Endothelial cell of umbilical vein (primary cell): Measurements from ENCODE around the gene CPLANE2. TPM values are rescaled to one million over a fixed set of nuclear protein-coding genes. Genes with fewer than 3 reads are reported as not detected.

Experiments
- BruUV-seq: library from RNA; stranded (reverse); fragments of 400-500 nt; replicated peaks from 2 replicates; lab custom pipeline; 2021; lab: Mats Ljungman, UMichigan
- CTCF ChIA-PET: fragments of 300-600, 350-600 bp; sonication (Branson Sonifier 250); formaldehyde crosslinking; loops from one replicate; lab custom pipeline; 2021; ENCODE audit warnings: antibody characterized with exemption, inconsistent platforms; lab: Charles Lee
- POLR2A ChIA-PET: fragments of 300-600, 350-600 bp; sonication (Branson Sonifier 250); formaldehyde crosslinking; loops from one replicate; lab custom pipeline; 2021; ENCODE audit warnings: antibody characterized with exemption, inconsistent platforms; lab: Charles Lee
- DNase-seq: peaks from one replicate; pipeline ENCODE4 v3.0.0-alpha.2; 2011; ENCODE audit warnings: low read depth, low spot score
- FAIRE-seq: peaks from 2 replicates; lab custom pipeline; 2011; peaks lifted over from hg19 to GRCh38; lab: Jason Lieb, UNC
- H2AFZ ChIP-seq: 2 replicates; pipeline ENCODE4 v1.6.0; 2012; ENCODE audit warnings: low read depth, low read length, control low read depth, inconsistent platforms
- H3K27ac ChIP-seq: 2 replicates; pipeline ENCODE4 v1.5.1; 2011; ENCODE audit warnings: low read depth, mild to moderate bottlenecking, control low read depth, low read length, moderate library complexity; ENCODE audit not compliant: insufficient read depth
- H3K27me3 ChIP-seq, 2 experiments: 2 replicates each; pipeline versions ENCODE4 v1.6.0 to v1.6.1; 2011; ENCODE audit warnings: low read length in 2 of 2, mixed read lengths in 1 of 2; ENCODE audit not compliant: control insufficient read depth in 2 of 2, insufficient read depth in 2 of 2
- H3K36me3 ChIP-seq, 2 experiments: 2 replicates in 1 of 2; 3 replicates in 1 of 2; pipeline ENCODE4 v1.5.1; 2011; ENCODE audit warnings: low read length in 2 of 2, mild to moderate bottlenecking in 1 of 2, moderate library complexity in 1 of 2; ENCODE audit not compliant: control insufficient read depth in 2 of 2, insufficient read depth in 2 of 2; ENCODE audit errors: extremely low read depth in 1 of 2
- H3K4me1 ChIP-seq: 3 replicates; pipeline ENCODE4 v1.5.1; 2011; ENCODE audit warnings: mild to moderate bottlenecking, low read length; ENCODE audit not compliant: control insufficient read depth, insufficient read depth; ENCODE audit errors: extremely low read depth
- H3K4me2 ChIP-seq: 2 replicates; pipeline ENCODE4 v1.6.1; 2011; ENCODE audit warnings: low read length, control low read depth, mixed read lengths; ENCODE audit not compliant: insufficient read depth
- H3K4me3 ChIP-seq, 3 experiments: fragments of 200-600 bp in 1 of 3; sonication (generic), shearing (Covaris generic) in 1 of 3; replicated peaks in 1 of 3; 2 replicates each; pipeline ENCODE4 v1.5.1; 2011 to 2016; ENCODE audit warnings: control low read depth in 3 of 3, low read length in 3 of 3, mild to moderate bottlenecking in 2 of 3, inconsistent platforms in 1 of 3, low read depth in 1 of 3, moderate library complexity in 1 of 3; ENCODE audit not compliant: insufficient read depth in 1 of 3
- H3K79me2 ChIP-seq: 2 replicates; pipeline ENCODE4 v1.6.0; 2012; ENCODE audit warnings: low read length, inconsistent platforms; ENCODE audit not compliant: control insufficient read depth, insufficient read depth
- H3K9ac ChIP-seq: replicated peaks from 2 replicates; pipeline ENCODE3; 2011; ENCODE audit warnings: low read length, control low read depth; ENCODE audit not compliant: insufficient read depth; ENCODE audit errors: extremely low read depth
- H3K9me1 ChIP-seq: replicated peaks from 3 replicates; pipeline ENCODE4 v1.6.0; 2011; ENCODE audit warnings: mild to moderate bottlenecking, low read length; ENCODE audit not compliant: control insufficient read depth, insufficient read depth; ENCODE audit errors: extremely low read depth
- H3K9me3 ChIP-seq: replicated peaks from 2 replicates; pipeline ENCODE4 v1.5.1; 2012; ENCODE audit warnings: low read length, inconsistent platforms; ENCODE audit not compliant: control insufficient read depth, insufficient read depth
- H4K20me1 ChIP-seq: replicated peaks from 2 replicates; pipeline ENCODE3; 2011; ENCODE audit warnings: mild to moderate bottlenecking, low read length; ENCODE audit not compliant: control insufficient read depth, insufficient read depth; ENCODE audit errors: extremely low read depth
- EZH2 ChIP-seq: IDR thresholded peaks from 2 replicates; pipeline ENCODE4 v1.6.1; 2012; ENCODE audit warnings: borderline replicate concordance, low read depth, mild to moderate bottlenecking, moderate library complexity, low read length, inconsistent platforms; ENCODE audit not compliant: severe bottlenecking
- FOS ChIP-seq: IDR thresholded peaks from 2 replicates; pipeline ENCODE4 v1.6.1; 2011; ENCODE audit warnings: mild to moderate bottlenecking, low read length, moderate library complexity, borderline replicate concordance; ENCODE audit not compliant: insufficient read depth
- GATA2 ChIP-seq: IDR thresholded peaks from 2 replicates; pipeline ENCODE4 v1.7.0; 2011; ENCODE audit warnings: low read depth, mild to moderate bottlenecking, moderate library complexity, mixed read lengths, low read length; ENCODE audit not compliant: insufficient read length, insufficient read depth
- JUN ChIP-seq: IDR thresholded peaks from 2 replicates; pipeline ENCODE4 v1.6.1; 2011; ENCODE audit warnings: borderline replicate concordance, low read depth; ENCODE audit not compliant: insufficient read length, insufficient read depth
- MAX ChIP-seq: IDR thresholded peaks from 2 replicates; pipeline ENCODE4 v1.6.1; 2011; ENCODE audit not compliant: insufficient read depth, insufficient read length
- MYC ChIP-seq: IDR thresholded peaks from one replicate; pipeline ENCODE4 v1.6.1; 2011; ENCODE audit warnings: mild to moderate bottlenecking, low read depth, low read length
- POLR2A ChIP-seq: IDR thresholded peaks from 2 replicates; pipeline ENCODE4 v1.6.1; 2012; ENCODE audit warnings: low read depth, mild to moderate bottlenecking, control low read depth, low read length
- POLR2AphosphoS5 ChIP-seq: IDR thresholded peaks from 2 replicates; pipeline ENCODE4 v1.6.1; 2012; ENCODE audit warnings: low read depth, mild to moderate bottlenecking, control low read depth, low read length, moderate library complexity; ENCODE audit not compliant: insufficient read depth
- dilution Hi-C: fragments of 300-500 bp; cut with MboI; formaldehyde crosslinking; loops from one replicate; pipeline ENCODE4 v1.15.0; 2019; ENCODE audit warnings: low sequenced_read_pairs; ENCODE audit not compliant: extremely low pct_ligation_motif_present
- intact Hi-C: fragments of 100-400 bp; cut with micrococcal nuclease; formaldehyde crosslinking; loops from one replicate; pipeline ENCODE4 v1.10.0; 2022
- polyA plus RNA-seq, 4 experiments: library from polyadenylated mRNA; depleted of rRNA in 3 of 4; stranded (reverse) in 3 of 4; unstranded in 1 of 4; fragments of >200 nt; gene quantifications; 2 replicates each; pipeline versions ENCODE4 v1.2.1 to v1.2.3, GENCODE V29; 2011 to 2012; ENCODE audit warnings: missing spikeins in 1 of 4
- total RNA-seq: library from RNA; stranded (reverse); gene quantifications from 2 replicates; pipeline ENCODE4 v1.2.3, GENCODE V29; 2021
- TF ChIP-seq, protein P1 (sequence below), 2 donors: IDR thresholded peaks; 1 replicate in 1 of 2; 2 replicates in 1 of 2; pipeline ENCODE4 v1.5.1; 2011; ENCODE audit warnings: low read length in 2 of 2, mild to moderate bottlenecking in 2 of 2, moderate library complexity in 2 of 2, control low read depth in 1 of 2, inconsistent platforms in 1 of 2, low read depth in 1 of 2; ENCODE audit not compliant: insufficient read depth in 1 of 2; ENCODE audit errors: extremely low read depth in 1 of 2

CPLANE2 gene
- total and polyA plus RNA-seq, 2 donors (not counting 3 experiments of a cell fraction or from before 2014, with no cell fraction given), result 3.9 to 4.6 TPM

DNA sequence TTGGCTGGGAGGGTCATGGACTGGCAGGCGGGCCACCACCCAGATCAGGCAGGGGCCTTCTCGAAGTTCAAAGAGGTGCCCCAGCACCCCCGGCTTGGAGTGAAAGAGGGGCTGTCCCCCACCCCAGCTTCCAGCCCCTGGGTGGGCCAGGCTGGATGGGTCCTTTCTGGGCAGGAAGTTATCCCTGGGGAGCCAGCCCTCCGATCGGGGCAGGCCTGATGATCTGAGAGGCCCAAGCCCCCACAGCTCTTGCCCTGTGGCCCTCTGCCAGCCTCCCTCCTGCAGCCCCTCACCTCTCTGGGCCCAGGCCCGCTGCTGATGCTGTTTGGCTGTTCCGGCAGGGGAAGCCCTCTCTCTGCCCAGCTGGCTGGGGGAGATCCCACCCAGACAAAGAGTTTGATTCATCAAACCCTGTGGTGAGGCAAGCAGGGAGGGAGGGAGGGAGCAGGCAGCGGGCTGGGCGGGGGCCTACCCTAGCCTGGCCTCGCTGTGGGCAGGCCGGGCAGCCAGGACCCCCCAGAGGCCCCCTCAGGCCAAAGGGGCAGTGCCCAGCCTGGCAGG is 27.1 kb downstream of the CPLANE2 start:
- DNase-seq, result no peak
- H2AFZ ChIP-seq, result no peak overlapping the region
- no peaks in the 10 kb centered on the region for H3K9me3 ChIP-seq
- H3K27ac ChIP-seq, result no peak overlapping the region
- H3K4me3 ChIP-seq, result no peak overlapping the region
- no peak for FAIRE-seq
- intact Hi-C loops, result loop anchor here (5.0 to 10.0 kb wide), 2 partner anchors 142 to 235 kb away; partner anchors contain the start of genes FBXO42 and NECAP2
- no peaks in the 10 kb centered on the region for H3K27me3 ChIP-seq
- H3K9ac ChIP-seq, result no peak overlapping the region
- no peak overlapping the region for H3K4me2 ChIP-seq
- no peaks in the 10 kb centered on the region for H3K9me1 ChIP-seq
- no peaks in the 10 kb centered on the region for H3K79me2 ChIP-seq
- POLR2A ChIA-PET, result no interaction called here
- no peaks in the 10 kb centered on the region for H4K20me1 ChIP-seq
- no peak for TF ChIP-seq MYC
- no peak for TF ChIP-seq EZH2
- TF ChIP-seq JUN, result no peak
- no peak for TF ChIP-seq POLR2A
- no peak for TF ChIP-seq GATA2
- TF ChIP-seq FOS, result no peak
- TF ChIP-seq, protein P1, sequence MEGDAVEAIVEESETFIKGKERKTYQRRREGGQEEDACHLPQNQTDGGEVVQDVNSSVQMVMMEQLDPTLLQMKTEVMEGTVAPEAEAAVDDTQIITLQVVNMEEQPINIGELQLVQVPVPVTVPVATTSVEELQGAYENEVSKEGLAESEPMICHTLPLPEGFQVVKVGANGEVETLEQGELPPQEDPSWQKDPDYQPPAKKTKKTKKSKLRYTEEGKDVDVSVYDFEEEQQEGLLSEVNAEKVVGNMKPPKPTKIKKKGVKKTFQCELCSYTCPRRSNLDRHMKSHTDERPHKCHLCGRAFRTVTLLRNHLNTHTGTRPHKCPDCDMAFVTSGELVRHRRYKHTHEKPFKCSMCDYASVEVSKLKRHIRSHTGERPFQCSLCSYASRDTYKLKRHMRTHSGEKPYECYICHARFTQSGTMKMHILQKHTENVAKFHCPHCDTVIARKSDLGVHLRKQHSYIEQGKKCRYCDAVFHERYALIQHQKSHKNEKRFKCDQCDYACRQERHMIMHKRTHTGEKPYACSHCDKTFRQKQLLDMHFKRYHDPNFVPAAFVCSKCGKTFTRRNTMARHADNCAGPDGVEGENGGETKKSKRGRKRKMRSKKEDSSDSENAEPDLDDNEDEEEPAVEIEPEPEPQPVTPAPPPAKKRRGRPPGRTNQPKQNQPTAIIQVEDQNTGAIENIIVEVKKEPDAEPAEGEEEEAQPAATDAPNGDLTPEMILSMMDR (IDR thresholded peaks at IDR 0.05; ENCODE audit: extremely low read depth in 1 of 2, insufficient read depth in 1 of 2, low read depth in 1 of 2, low read length in 2 of 2), result no peak
- TF ChIP-seq POLR2AphosphoS5, result no peak
- no peak for TF ChIP-seq MAX
- peaks cover 9% of the 10 kb centered on the region for H3K4me1 ChIP-seq
- CTCF ChIA-PET, result no interaction called here
- dilution Hi-C loops, result no loop called here
- no TSS peak for BruUV-seq
- H3K36me3 ChIP-seq, result no peaks in the 10 kb centered on the region
